ENCODE measurements around the gene SUCO. TPM values are rescaled to one million over a fixed set of nuclear protein-coding genes. Genes with fewer than 3 reads are reported as not detected.
A peak's percentile ranks its signal among the peaks of the same experiment; 100 is the strongest.

The SUCO gene
- total and polyA plus RNA-seq, 2 donors (not counting 1 experiment from before 2014, with no cell fraction given), result 5.5 to 59.7 TPM

GRCh38 chr1:172536256-172536655 is 3.3 kb downstream of the SUCO start:
- intact Hi-C loops (cut with micrococcal nuclease), result loop anchor here (10.0 kb wide), 1 partner anchor 189 kb away; no protein-coding TSS in a partner anchor
- 100% methylated on average over 2 of the region's 3 CpGs for WGBS (ENCODE audit: insufficient coverage)
- no peak overlapping the region for H3K4me3 ChIP-seq (ENCODE audit: control extremely low read depth in 1 of 5, extremely low read depth in 1 of 5, insufficient read depth in 1 of 5, low read depth in 2 of 5, low read length in 4 of 5)
- H3K4me1 Mint-ChIP-seq, result peaks cover 59% of the 10 kb centered on the region
- DNase-seq (no peak), ATAC-seq (ENCODE audit: low read depth) (no peak)
- H3K79me2 ChIP-seq (ENCODE audit: control insufficient read depth, insufficient read depth, low read length), result peaks cover 77% of the 10 kb centered on the region
- H3K27me3 ChIP-seq (replicated peaks in 1 of 4; ENCODE audit: control extremely low read depth in 1 of 4, control insufficient read depth in 3 of 4, insufficient read depth in 4 of 4, low read length in 3 of 4), result no peaks in the 10 kb centered on the region
- H3K36me3 ChIP-seq (replicated peaks in 1 of 2; ENCODE audit: control extremely low read depth in 1 of 2, control insufficient read depth in 1 of 2, extremely low read depth in 1 of 2, insufficient read depth in 2 of 2, low read length in 1 of 2), result peaks cover 0 to 3% of the 10 kb centered on the region in 2 experiments
- H3K4me2 ChIP-seq (replicated peaks; ENCODE audit: low read depth, low read length, poor library complexity, severe bottlenecking), result peak overlapping the region; percentile 7
- TF ChIP-seq CTCF (IDR thresholded peaks at IDR 0.05) (no peak), EZH2 (IDR thresholded peaks at IDR 0.05; ENCODE audit: borderline replicate concordance, insufficient read depth, low read depth, low read length, poor library complexity, severe bottlenecking) (no peak)
- H4K20me1 ChIP-seq (ENCODE audit: control insufficient read depth, insufficient read depth, low read length, poor library complexity, severe bottlenecking), result peaks cover 46% of the 10 kb centered on the region
- ChIA-PET CTCF (interaction anchor here (0.6 to 1.3 kb wide), 3 partner anchors 12 to 777 kb away, joined by 3 to 5 read pairs (median 3); no protein-coding TSS in a partner anchor), POLR2A (no interaction called here)
- H3K4me1 ChIP-seq (ENCODE audit: control insufficient read depth in 2 of 2, insufficient read depth in 2 of 2, low read length in 2 of 2), result peaks cover 21 to 38% of the 10 kb centered on the region in 2 donors
- no peak overlapping the region for H3K27ac ChIP-seq (ENCODE audit: low read length in 2 of 2)
- H3K4me3 Mint-ChIP-seq, result no peak overlapping the region
- no peaks in the 10 kb centered on the region for H3K9me3 Mint-ChIP-seq (ENCODE audit: insufficient read depth)
- H3K9me3 ChIP-seq (ENCODE audit: control extremely low read depth in 1 of 3, control insufficient read depth in 2 of 3, insufficient read depth in 1 of 3, low read length in 2 of 3), result no peaks in the 10 kb centered on the region
- no peak overlapping the region for H3K27ac Mint-ChIP-seq
- H2AFZ ChIP-seq (ENCODE audit: insufficient read depth, low read depth, low read length, poor library complexity, severe bottlenecking), result no peak overlapping the region
- H3K27me3 Mint-ChIP-seq, result no peaks in the 10 kb centered on the region
- H3K9ac ChIP-seq (ENCODE audit: low read length), result no peak overlapping the region

- Histone ChIP-seq H3K4me2 (replicated peaks; ENCODE audit: low read depth, low read length, poor library complexity, severe bottlenecking) (no peak overlapping the region), H3K79me2 (ENCODE audit: control insufficient read depth, insufficient read depth, low read length) (peaks cover 89% of the 10 kb centered on the region), H3K4me3 (ENCODE audit: control extremely low read depth in 1 of 5, extremely low read depth in 1 of 5, insufficient read depth in 1 of 5, low read depth in 2 of 5, low read length in 4 of 5) (no peak overlapping the region), H3K27me3 (replicated peaks in 1 of 4; ENCODE audit: control extremely low read depth in 1 of 4, control insufficient read depth in 3 of 4, insufficient read depth in 4 of 4, low read length in 3 of 4) (no peaks in the 10 kb centered on the region), H4K20me1 (ENCODE audit: control insufficient read depth, insufficient read depth, low read length, poor library complexity, severe bottlenecking) (peaks cover 57% of the 10 kb centered on the region), H3K9ac (ENCODE audit: low read length) (no peak overlapping the region), H3K27ac (ENCODE audit: low read length in 2 of 2) (no peak overlapping the region), H3K9me3 (ENCODE audit: control extremely low read depth in 1 of 3, control insufficient read depth in 2 of 3, insufficient read depth in 1 of 3, low read length in 2 of 3) (no peaks in the 10 kb centered on the region), H3K36me3 (replicated peaks in 1 of 2; ENCODE audit: control extremely low read depth in 1 of 2, control insufficient read depth in 1 of 2, extremely low read depth in 1 of 2, insufficient read depth in 2 of 2, low read length in 1 of 2) (peaks cover 0 to 3% of the 10 kb centered on the region in 2 experiments), H3K4me1 (ENCODE audit: control insufficient read depth in 2 of 2, insufficient read depth in 2 of 2, low read length in 2 of 2) (peaks cover 14 to 33% of the 10 kb centered on the region in 2 donors), H2AFZ (ENCODE audit: insufficient read depth, low read depth, low read length, poor library complexity, severe bottlenecking) (no peak overlapping the region)
- Mint-ChIP-seq H3K27me3 (no peaks in the 10 kb centered on the region), H3K27ac (no peak overlapping the region), H3K9me3 (ENCODE audit: insufficient read depth) (no peaks in the 10 kb centered on the region), H3K4me3 (no peak overlapping the region), H3K4me1 (peaks cover 58% of the 10 kb centered on the region)
- POLR2A ChIA-PET, result no interaction called here
- CTCF ChIA-PET, result interaction anchor here (0.6 kb wide), 1 partner anchor 25 kb away, joined by 3 read pairs; no protein-coding TSS in a partner anchor
- no peak for DNase-seq
- WGBS (ENCODE audit: insufficient coverage), result no CpG with 5 or more reads among the region's 2 CpGs
- no peak for ATAC-seq (ENCODE audit: low read depth)
- TF ChIP-seq EZH2 (IDR thresholded peaks at IDR 0.05; ENCODE audit: borderline replicate concordance, insufficient read depth, low read depth, low read length, poor library complexity, severe bottlenecking) (no peak), CTCF (IDR thresholded peaks at IDR 0.05) (no peak)
- intact Hi-C loops (cut with micrococcal nuclease), result loop anchor here (10.0 kb wide), 1 partner anchor 187 kb away; no protein-coding TSS in a partner anchor
These were observed 4.4 kb downstream of the SUCO start for GRCh38 chr1:172537366-172537765.
